Ovary (tissue), 10 donors: Measurements from ENCODE around the gene KCNJ3. TPM values are rescaled to one million over a fixed set of nuclear protein-coding genes. Genes with fewer than 3 reads are reported as not detected.

Experiments
- DNase-seq, 5 donors: peaks; one replicate each; pipeline ENCODE4 v3.0.0-alpha.2; 2019 to 2020
- H3K27ac ChIP-seq, 2 donors: fragments of 200-600 bp; one replicate each; pipeline versions ENCODE4 v1.5.1 to v1.8.0; 2019 to 2022
- H3K27me3 ChIP-seq: fragments of 200-600 bp; one replicate; pipeline ENCODE4 v1.8.0; 2022
- H3K36me3 ChIP-seq: fragments of 200-600 bp; sonication (generic); one replicate; pipeline ENCODE4 v1.5.1; 2019
- H3K4me1 ChIP-seq: one replicate; pipeline ENCODE4 v1.8.1; 2013; ENCODE audit warnings: mild to moderate bottlenecking, moderate library complexity; ENCODE audit not compliant: insufficient read depth
- H3K4me3 ChIP-seq: fragments of 200-600 bp; sonication (generic); one replicate; pipeline ENCODE4 v1.5.1; 2017
- H3K9me3 ChIP-seq, 2 donors: fragments of 200-600 bp in 1 of 2; sonication (generic) in 1 of 2; one replicate each; pipeline versions ENCODE4 v1.5.1 to v1.8.1; 2013 to 2019; ENCODE audit warnings: mild to moderate bottlenecking in 1 of 2, moderate library complexity in 1 of 2
- EP300 ChIP-seq: sonication (generic); formaldehyde crosslinking; IDR thresholded peaks from one replicate; pipeline ENCODE4 v1.6.1; 2017; ENCODE audit warnings: antibody characterized with exemption
- POLR2A ChIP-seq: fragments of 450-650 bp; IDR thresholded peaks from one replicate; pipeline ENCODE4 v1.6.1; 2017; ENCODE audit warnings: antibody characterized with exemption, mild to moderate bottlenecking, moderate library complexity
- WGBS, 3 donors: extraction: QIAGEN DNeasy Blood & Tissue Kit in 1 of 3; methylation state at CpG; one replicate each; pipeline versions ENCODE4 v1.1.5 to v1.1.7; 2013 to 2017; 5-methylcytosine and 5-hydroxymethylcytosine counted together
- intact Hi-C, 4 donors: fragments of 100-400 bp; cut with DNase I; formaldehyde crosslinking; loops; one replicate each; pipeline versions ENCODE4 v1.11.0 to v1.15.1; 2022 to 2023
- long read RNA-seq, 3 donors: library from polyadenylated mRNA in 2 of 3; unstranded in 2 of 3; transcript quantifications; one replicate each; pipeline ENCODE4 v2.0.0 and lab custom pipeline, GENCODE V29; 2021 to 2026
- polyA plus RNA-seq, 2 donors: library from polyadenylated mRNA; stranded (reverse); fragments of 200-250 nt in 1 of 2; fragments of 350-450 nt in 1 of 2; fragmentation: Illumina TruSeq in 1 of 2; extraction: RNeasy Lipid Tissue Mini Kit (QIAGEN cat#74804) in 1 of 2; gene quantifications; one replicate each; pipeline ENCODE4 v1.2.3, GENCODE V29; 2013 to 2014
- total RNA-seq, 7 donors: library from RNA; depleted of rRNA in 2 of 7; stranded (reverse); fragments of >200 nt in 2 of 7; fragmentation: NEBNext Ultra II Directional in 3 of 7; extraction: Animal tissue kit (Norgen Biotek cat#: 25700) in 3 of 7; gene quantifications; one replicate each; pipeline versions ENCODE4 v1.1.0 to v1.2.4, GENCODE V29; 2016 to 2023
- TF ChIP-seq, protein P1 (sequence below), 3 donors: fragments of 450-650 bp in 2 of 3; fragments of 200-600 bp in 1 of 3; IDR thresholded peaks; one replicate each; pipeline versions ENCODE4 v1.5.1 to v1.8.0; 2016 to 2022; ENCODE audit warnings: antibody characterized with exemption in 3 of 3, mild to moderate bottlenecking in 1 of 3
- donor health status: DM: no; HTN: no; CAD: no; lungs with moderate emphysema.
- donor health status: DM: no; HTN: no; CAD: no.
- donor health status: Bipolar disorder and iron deficiency.
- donor health status: DM: yes; HTN: yes; CAD: no.
- donor health status: DM: no; HTN: no; CAD: no.
- donor health status: DM: yes; HTN: yes; CAD: no.

The KCNJ3 gene, protein sequence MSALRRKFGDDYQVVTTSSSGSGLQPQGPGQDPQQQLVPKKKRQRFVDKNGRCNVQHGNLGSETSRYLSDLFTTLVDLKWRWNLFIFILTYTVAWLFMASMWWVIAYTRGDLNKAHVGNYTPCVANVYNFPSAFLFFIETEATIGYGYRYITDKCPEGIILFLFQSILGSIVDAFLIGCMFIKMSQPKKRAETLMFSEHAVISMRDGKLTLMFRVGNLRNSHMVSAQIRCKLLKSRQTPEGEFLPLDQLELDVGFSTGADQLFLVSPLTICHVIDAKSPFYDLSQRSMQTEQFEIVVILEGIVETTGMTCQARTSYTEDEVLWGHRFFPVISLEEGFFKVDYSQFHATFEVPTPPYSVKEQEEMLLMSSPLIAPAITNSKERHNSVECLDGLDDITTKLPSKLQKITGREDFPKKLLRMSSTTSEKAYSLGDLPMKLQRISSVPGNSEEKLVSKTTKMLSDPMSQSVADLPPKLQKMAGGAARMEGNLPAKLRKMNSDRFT
- total RNA-seq = under 1 TPM in 4 of 7 donors, not detected in 3; under 0.01 to 0.57 (median 0.32) TPM
- polyA plus RNA-seq = 1 to 10 TPM in 1 of 2 donors, under 1 TPM in 1; 0.10 to 1.4 TPM
- long read RNA-seq, donor 1 = 0 reads
- long read RNA-seq, donor 2 = 0 reads
- long read RNA-seq, donor 3 = 0 reads

DNA sequence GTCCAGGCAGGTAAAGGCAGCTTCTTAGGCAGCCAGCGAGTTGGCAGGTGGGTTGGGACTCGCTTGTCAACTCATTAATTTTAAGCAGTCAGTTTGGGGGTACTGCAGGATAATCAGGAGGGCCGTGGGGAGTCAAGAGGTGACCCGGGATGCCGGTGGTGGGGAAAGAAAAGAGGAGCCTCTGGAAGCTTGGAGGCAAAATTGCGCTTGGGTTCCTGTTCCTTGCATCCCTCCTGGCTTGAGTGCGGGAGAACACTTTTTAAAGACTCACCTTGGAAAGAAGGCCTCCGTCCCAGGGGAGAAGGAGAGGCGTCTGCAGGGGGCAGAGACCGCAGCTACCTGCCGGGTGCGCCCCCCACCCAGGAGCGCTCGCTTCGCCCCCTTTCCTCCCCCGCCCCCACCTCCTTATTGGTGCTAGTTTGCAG, at the start of gene KCNJ3:
Gene KCNJ3, plus strand, starts transcription at position 400 of the 425 bp plus-strand sequence. CDS start 81 bp downstream, outside the sequence.
- WGBS, 3 donors = 0 to 2% (median 1%) methylated on average over 13 to 16 of the region's 16 CpGs
- intact Hi-C loops = no loop called here
- H3K27ac ChIP-seq = no peak within 1 kb of the TSS

DNA sequence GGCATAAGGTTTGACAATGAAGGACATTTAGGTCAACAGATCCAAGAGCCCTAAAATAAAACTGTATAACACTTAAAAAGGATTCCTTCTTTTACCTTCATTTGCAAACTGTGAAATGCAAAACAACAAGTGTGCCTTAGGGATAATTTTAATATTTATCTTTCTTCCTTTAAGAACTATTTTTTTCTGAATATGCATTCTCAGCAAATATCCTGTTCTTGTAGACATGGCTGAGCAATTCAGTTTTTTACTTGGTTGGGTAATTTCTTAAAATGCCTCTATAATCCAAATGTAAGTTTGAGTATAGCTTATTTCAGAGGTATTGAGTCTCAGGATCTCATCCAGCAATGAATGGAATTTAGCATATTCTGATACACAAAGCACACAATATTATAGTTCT, 43.0 kb upstream of the KCNJ3 start:
- intact Hi-C loops = no loop called here
- Histone ChIP-seq H3K9me3 (no peaks in the 10 kb centered on the region), H3K4me1 (no peaks in the 10 kb centered on the region), H3K27me3 (no peaks in the 10 kb centered on the region), H3K27ac (no peak overlapping the region), H3K36me3 (no peaks in the 10 kb centered on the region), H3K4me3 (no peak overlapping the region)
- TF ChIP-seq EP300 (no peak), POLR2A (no peak)
- TF ChIP-seq, protein P1, sequence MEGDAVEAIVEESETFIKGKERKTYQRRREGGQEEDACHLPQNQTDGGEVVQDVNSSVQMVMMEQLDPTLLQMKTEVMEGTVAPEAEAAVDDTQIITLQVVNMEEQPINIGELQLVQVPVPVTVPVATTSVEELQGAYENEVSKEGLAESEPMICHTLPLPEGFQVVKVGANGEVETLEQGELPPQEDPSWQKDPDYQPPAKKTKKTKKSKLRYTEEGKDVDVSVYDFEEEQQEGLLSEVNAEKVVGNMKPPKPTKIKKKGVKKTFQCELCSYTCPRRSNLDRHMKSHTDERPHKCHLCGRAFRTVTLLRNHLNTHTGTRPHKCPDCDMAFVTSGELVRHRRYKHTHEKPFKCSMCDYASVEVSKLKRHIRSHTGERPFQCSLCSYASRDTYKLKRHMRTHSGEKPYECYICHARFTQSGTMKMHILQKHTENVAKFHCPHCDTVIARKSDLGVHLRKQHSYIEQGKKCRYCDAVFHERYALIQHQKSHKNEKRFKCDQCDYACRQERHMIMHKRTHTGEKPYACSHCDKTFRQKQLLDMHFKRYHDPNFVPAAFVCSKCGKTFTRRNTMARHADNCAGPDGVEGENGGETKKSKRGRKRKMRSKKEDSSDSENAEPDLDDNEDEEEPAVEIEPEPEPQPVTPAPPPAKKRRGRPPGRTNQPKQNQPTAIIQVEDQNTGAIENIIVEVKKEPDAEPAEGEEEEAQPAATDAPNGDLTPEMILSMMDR (IDR thresholded peaks at IDR 0.05) = no peak
- DNase-seq = no peak

More for the DNA sequence above, at the start of gene KCNJ3:
- DNase-seq = no peak
- Histone ChIP-seq H3K27me3 (no peaks in the 10 kb centered on the region), H3K36me3 (no peaks in the 10 kb centered on the region), H3K4me3 (peak within 1 kb of the TSS; percentile 28), H3K9me3 (no peaks in the 10 kb centered on the region), H3K4me1 (peaks cover 6% of the 10 kb centered on the region)
- TF ChIP-seq POLR2A (no peak), EP300 (no peak)
- TF ChIP-seq, protein P1 (IDR thresholded peaks at IDR 0.05) = no peak

DNA sequence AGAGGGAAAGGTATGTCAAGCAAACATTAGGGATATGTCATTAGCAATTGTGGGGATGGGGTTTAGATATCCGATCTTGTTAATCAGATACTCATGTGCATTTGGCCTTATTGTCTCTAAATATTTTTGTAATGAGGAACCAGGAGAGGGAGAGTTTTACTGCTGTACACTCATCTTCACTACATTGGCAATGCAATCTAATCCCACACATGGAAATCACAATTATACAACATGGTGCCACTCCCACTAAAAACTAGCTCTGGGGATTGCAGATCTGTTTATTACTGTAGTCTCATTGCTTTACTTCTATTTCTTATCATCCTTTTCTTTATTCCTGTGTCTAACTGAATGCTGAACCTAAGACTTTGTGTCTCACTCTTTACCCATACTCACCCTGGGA, 39.6 kb upstream of the KCNJ3 start:
- Histone ChIP-seq H3K4me1 (no peaks in the 10 kb centered on the region), H3K27me3 (no peaks in the 10 kb centered on the region), H3K27ac (no peak overlapping the region), H3K36me3 (no peaks in the 10 kb centered on the region), H3K9me3 (no peaks in the 10 kb centered on the region), H3K4me3 (no peak overlapping the region)
- TF ChIP-seq EP300 (no peak), POLR2A (no peak)
- TF ChIP-seq, protein P1 (IDR thresholded peaks at IDR 0.05) = no peak
- WGBS, 3 donors = 90 to 94% (median 93%) methylated on average over 1 of the region's 1 CpG
- DNase-seq = no peak
- intact Hi-C loops = no loop called here

DNA sequence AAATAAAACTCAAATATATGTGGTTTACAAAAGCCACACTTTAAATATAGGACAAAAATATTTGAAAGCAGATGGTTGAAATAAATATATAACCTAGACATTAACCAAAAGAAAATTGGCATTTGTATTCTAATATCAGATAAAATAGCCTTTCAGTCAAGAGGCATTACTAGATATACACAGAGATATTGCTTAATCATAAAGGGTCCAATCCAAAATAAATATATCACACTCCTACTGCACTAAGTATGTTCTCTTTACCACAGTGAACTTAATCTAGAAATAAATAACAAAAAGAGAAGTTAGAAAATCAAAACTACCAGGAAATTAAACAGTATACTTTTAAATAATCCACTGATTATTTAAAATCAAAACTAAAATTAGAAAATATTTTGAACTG, 34.2 kb upstream of the KCNJ3 start:
- Histone ChIP-seq H3K27me3 (no peaks in the 10 kb centered on the region), H3K27ac (no peak overlapping the region), H3K4me1 (no peaks in the 10 kb centered on the region), H3K36me3 (no peaks in the 10 kb centered on the region), H3K9me3 (no peaks in the 10 kb centered on the region), H3K4me3 (no peak overlapping the region)
- TF ChIP-seq EP300 (no peak), POLR2A (no peak)
- TF ChIP-seq, protein P1 (IDR thresholded peaks at IDR 0.05) = no peak
- no peak for DNase-seq
- intact Hi-C loops = no loop called here
